HepG2 (cell line): ENCODE results near the gene CARMIL3. TPM values are rescaled to one million over a fixed set of nuclear protein-coding genes. Genes with fewer than 3 reads are reported as not detected.

ENCODE experiments used
- ATRX ChIP-seq: sonication (generic); formaldehyde crosslinking; IDR thresholded peaks from 2 replicates; pipeline ENCODE4 v1.4.0; 2020; ENCODE audit warnings: missing genetic modification reagents, borderline replicate concordance
- BRCA1 ChIP-seq: sonication (generic); formaldehyde crosslinking; IDR thresholded peaks from 2 replicates; pipeline ENCODE4 v1.4.0; 2020; ENCODE audit warnings: missing genetic modification reagents
- DMAP1 ChIP-seq: IDR thresholded peaks from 2 replicates; pipeline ENCODE4 v1.6.1; 2016
- DNMT1 ChIP-seq: sonication (generic); formaldehyde crosslinking; IDR thresholded peaks from 2 replicates; pipeline ENCODE4 v1.5.1; 2020; ENCODE audit warnings: mild to moderate bottlenecking, missing genetic modification reagents
- FOSL1 ChIP-seq: sonication (generic); formaldehyde crosslinking; IDR thresholded peaks from 2 replicates; pipeline ENCODE4 v1.9.0; 2021; ENCODE audit warnings: missing genetic modification reagents, borderline replicate concordance
- FOXC1 ChIP-seq: sonication (generic); formaldehyde crosslinking; IDR thresholded peaks from 2 replicates; pipeline ENCODE4 v1.8.0; 2022; ENCODE audit warnings: mild to moderate bottlenecking, missing genetic modification reagents, borderline replicate concordance
- HIVEP1 ChIP-seq: sonication (generic); formaldehyde crosslinking; IDR thresholded peaks from 2 replicates; pipeline ENCODE4 v1.4.0; 2020; ENCODE audit warnings: mild to moderate bottlenecking, missing genetic modification reagents
- IRF9 ChIP-seq: sonication (generic); formaldehyde crosslinking; IDR thresholded peaks from 2 replicates; pipeline ENCODE4 v1.8.0; 2022; ENCODE audit warnings: missing genetic modification reagents, mild to moderate bottlenecking, borderline replicate concordance
- KDM1A ChIP-seq: IDR thresholded peaks from 2 replicates; pipeline ENCODE4 v1.6.1; 2016; ENCODE audit warnings: missing compliant biosample characterization
- MYNN ChIP-seq: sonication (generic); formaldehyde crosslinking; IDR thresholded peaks from 2 replicates; pipeline ENCODE4 v1.4.0; 2020; ENCODE audit warnings: mild to moderate bottlenecking, low read depth, missing genetic modification reagents
- NFE2L2 ChIP-seq: fragments of 150-350 bp; IDR thresholded peaks from 2 replicates; pipeline ENCODE4 v1.6.1; 2014; ENCODE audit warnings: low read length
- NR3C1 ChIP-seq: sonication (generic); formaldehyde crosslinking; IDR thresholded peaks from 2 replicates; pipeline ENCODE4 v1.4.0; 2020; ENCODE audit warnings: missing genetic modification reagents
- PAX8 ChIP-seq: sonication (generic); formaldehyde crosslinking; IDR thresholded peaks from 2 replicates; pipeline ENCODE4 v1.8.0; 2022; ENCODE audit warnings: mild to moderate bottlenecking, missing genetic modification reagents, borderline replicate concordance
- POGK ChIP-seq: sonication (generic); formaldehyde crosslinking; conservative IDR thresholded peaks from 2 replicates; pipeline ENCODE4 v1.8.0; 2022; ENCODE audit warnings: mild to moderate bottlenecking, moderate library complexity, missing genetic modification reagents
- RBFOX2 ChIP-seq: fragments of 200-400 bp; formaldehyde crosslinking; IDR thresholded peaks from 2 replicates; pipeline ENCODE4 v1.6.1; 2017; ENCODE audit warnings: low read depth, mild to moderate bottlenecking, low read length
- SKI ChIP-seq: fragments of 450-650 bp; IDR thresholded peaks from one replicate; pipeline ENCODE4 v1.6.1; 2018; ENCODE audit warnings: mild to moderate bottlenecking; ENCODE audit not compliant: partially characterized antibody
- SRF ChIP-seq: IDR thresholded peaks from 2 replicates; pipeline ENCODE4 v1.6.1; 2011; ENCODE audit warnings: mild to moderate bottlenecking, low read depth, low read length, moderate library complexity
- TFAP4 ChIP-seq: sonication (generic); IDR thresholded peaks from 2 replicates; pipeline ENCODE4 v1.6.1; 2016; ENCODE audit warnings: low read depth, borderline replicate concordance
- TP53 ChIP-seq: sonication (generic); formaldehyde crosslinking; conservative IDR thresholded peaks from 2 replicates; pipeline ENCODE4 v1.4.0; 2020; ENCODE audit warnings: missing genetic modification reagents
- ZBTB34 ChIP-seq: sonication (generic); formaldehyde crosslinking; IDR thresholded peaks from 2 replicates; pipeline ENCODE4 v1.8.0; 2022; ENCODE audit warnings: mild to moderate bottlenecking, missing genetic modification reagents
- ZBTB38 ChIP-seq: sonication (generic); formaldehyde crosslinking; IDR thresholded peaks from 2 replicates; pipeline ENCODE4 v1.5.1; 2020; ENCODE audit warnings: mild to moderate bottlenecking, missing genetic modification reagents
- ZFP62 ChIP-seq: sonication (generic); formaldehyde crosslinking; IDR thresholded peaks from 2 replicates; pipeline ENCODE4 v1.4.0; 2020; ENCODE audit warnings: missing genetic modification reagents
- ZNF160 ChIP-seq: sonication (generic); formaldehyde crosslinking; IDR thresholded peaks from 2 replicates; pipeline ENCODE4 v1.8.0; 2022; ENCODE audit warnings: mild to moderate bottlenecking, inconsistent platforms, missing genetic modification reagents
- ZNF232 ChIP-seq: sonication (generic); formaldehyde crosslinking; IDR thresholded peaks from 2 replicates; pipeline ENCODE4 v1.4.0; 2020; ENCODE audit warnings: missing genetic modification reagents, borderline replicate concordance
- ZNF841 ChIP-seq: sonication (generic); formaldehyde crosslinking; IDR thresholded peaks from 2 replicates; pipeline ENCODE4 v1.8.1; 2023; ENCODE audit warnings: missing genetic modification reagents, borderline replicate concordance
- ZSCAN22 ChIP-seq: sonication (generic); formaldehyde crosslinking; IDR thresholded peaks from 2 replicates; pipeline ENCODE4 v1.4.0; 2020; ENCODE audit warnings: mild to moderate bottlenecking, missing genetic modification reagents
- polyA plus RNA-seq, 8 experiments: library from polyadenylated mRNA; depleted of rRNA in 3 of 8; stranded (reverse) in 7 of 8; unstranded in 1 of 8; fragments of >200 nt; fragmentation: Illumina TruSeq in 4 of 8; extraction: Trizol in 4 of 8; gene quantifications; 2 replicates each; pipeline versions ENCODE4 v1.2.1 to v1.2.3, GENCODE V29; 2011 to 2016; ENCODE audit warnings: low read depth in 4 of 8, missing spikeins in 1 of 8, mixed read lengths in 1 of 8; ENCODE audit not compliant: insufficient read depth in 1 of 8
- total RNA-seq, 5 experiments: library from RNA; depleted of rRNA; stranded (reverse); fragments of >200 nt; fragmentation: Illumina TruSeq; extraction: Trizol; gene quantifications; 2 replicates each; pipeline ENCODE4 v1.2.3, GENCODE V29; 2016; ENCODE audit warnings: low read depth in 1 of 5

The CARMIL3 gene
- total and polyA plus RNA-seq, 2 of the 13 experiments (the other 11 are each of a cell fraction or from before 2014, with no cell fraction given) = 0.27 to 0.55 TPM

GRCh38 chr14:24095271-24096068, 43.7 kb downstream of the CARMIL3 start (continued):
- TF ChIP-seq ZBTB34 (peak; percentile 95), FOSL1 (CRISPR knock-in tag) (no peak), RBFOX2 (peak; percentile 72), FOXC1 (CRISPR knock-in tag) (no peak), KDM1A (CRISPR knock-in tag) (peak; percentile 92), SRF (peak; percentile 32; the same call in 1 of the 2 replicates), ZNF841 (CRISPR knock-in tag) (no peak), NR3C1 (CRISPR knock-in tag) (no peak), SKI (peak; percentile 98), ZFP62 (CRISPR knock-in tag) (no peak), TP53 (CRISPR knock-in tag) (0 out of 2 replicates have a peak, but pooled peaks have one; percentile 12), ZSCAN22 (peak; percentile 57; the same call in 1 of the 2 replicates), IRF9 (CRISPR knock-in tag) (peak; percentile 99), DMAP1 (CRISPR knock-in tag) (peak; percentile 99), ZNF160 (CRISPR knock-in tag) (peak; percentile 94; the same call in 1 of the 2 replicates), ZNF232 (CRISPR knock-in tag) (peak; percentile 93; the same call in 1 of the 2 replicates), HIVEP1 (CRISPR knock-in tag) (peak; percentile 98), TFAP4 (peak; percentile 71; the same call in 1 of the 2 replicates), ATRX (CRISPR knock-in tag) (no peak), NFE2L2 (peak; percentile 15; the same call in 1 of the 2 replicates), DNMT1 (CRISPR knock-in tag) (no peak), BRCA1 (CRISPR knock-in tag) (peak; percentile 96), POGK (peak; percentile 100), ZBTB38 (peak; percentile 95), PAX8 (CRISPR knock-in tag) (peak; percentile 97; the same call in 1 of the 2 replicates), MYNN (peak; percentile 93)
